UCSD-AML1 (cell line): ENCODE measurements around the gene TCFL5.

Source experiments
- DNase-seq: peaks from one replicate; lab custom pipeline; 2025; ENCODE audit not compliant: unreplicated experiment; lab: John Stamatoyannopoulos, UW

Gene TCFL5

GRCh38 chr20:62880147-62880934, 18.7 kb upstream of the TCFL5 start:
- no peak for DNase-seq

GRCh38 chr20:62879275-62880146, 17.9 kb upstream of the TCFL5 start:
- DNase-seq, result no peak

DNA sequence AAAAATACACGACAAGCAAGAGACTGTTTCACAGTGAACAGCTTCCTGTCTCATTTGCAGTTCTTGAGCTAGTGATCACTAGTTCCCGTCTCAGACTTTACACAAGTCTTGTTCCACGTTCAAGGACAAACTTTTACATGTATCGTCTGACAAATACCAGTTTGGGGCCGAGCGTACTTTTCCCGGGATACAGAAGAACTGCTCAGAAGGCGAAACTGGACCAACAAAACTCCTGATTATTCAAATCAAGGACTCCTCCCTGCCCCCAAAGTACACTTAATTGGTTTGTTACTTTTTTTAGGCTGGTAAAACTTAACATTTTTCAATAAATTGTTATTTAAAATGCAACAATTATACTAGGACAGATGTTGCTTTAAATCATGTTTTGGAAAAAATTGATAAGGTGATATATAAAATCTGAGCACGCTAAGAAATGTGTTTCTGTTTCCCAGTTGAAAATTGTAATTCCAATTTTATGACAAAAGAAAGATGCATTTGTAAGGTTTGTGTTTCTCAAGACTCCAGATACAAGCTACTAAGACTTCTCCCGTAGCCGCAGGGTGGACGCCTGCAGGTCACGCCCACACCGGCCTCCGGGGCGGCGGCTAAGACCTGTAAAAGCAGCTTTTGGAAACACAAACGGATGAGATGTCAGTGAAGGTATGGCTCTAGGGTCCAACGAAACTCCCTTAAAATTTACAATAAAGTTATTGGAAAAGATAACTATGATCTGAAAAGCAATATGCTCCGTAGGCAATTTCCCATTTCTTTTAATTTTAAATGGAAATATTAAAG, 16.8 kb upstream of the TCFL5 start:
- no peak for DNase-seq

DNA sequence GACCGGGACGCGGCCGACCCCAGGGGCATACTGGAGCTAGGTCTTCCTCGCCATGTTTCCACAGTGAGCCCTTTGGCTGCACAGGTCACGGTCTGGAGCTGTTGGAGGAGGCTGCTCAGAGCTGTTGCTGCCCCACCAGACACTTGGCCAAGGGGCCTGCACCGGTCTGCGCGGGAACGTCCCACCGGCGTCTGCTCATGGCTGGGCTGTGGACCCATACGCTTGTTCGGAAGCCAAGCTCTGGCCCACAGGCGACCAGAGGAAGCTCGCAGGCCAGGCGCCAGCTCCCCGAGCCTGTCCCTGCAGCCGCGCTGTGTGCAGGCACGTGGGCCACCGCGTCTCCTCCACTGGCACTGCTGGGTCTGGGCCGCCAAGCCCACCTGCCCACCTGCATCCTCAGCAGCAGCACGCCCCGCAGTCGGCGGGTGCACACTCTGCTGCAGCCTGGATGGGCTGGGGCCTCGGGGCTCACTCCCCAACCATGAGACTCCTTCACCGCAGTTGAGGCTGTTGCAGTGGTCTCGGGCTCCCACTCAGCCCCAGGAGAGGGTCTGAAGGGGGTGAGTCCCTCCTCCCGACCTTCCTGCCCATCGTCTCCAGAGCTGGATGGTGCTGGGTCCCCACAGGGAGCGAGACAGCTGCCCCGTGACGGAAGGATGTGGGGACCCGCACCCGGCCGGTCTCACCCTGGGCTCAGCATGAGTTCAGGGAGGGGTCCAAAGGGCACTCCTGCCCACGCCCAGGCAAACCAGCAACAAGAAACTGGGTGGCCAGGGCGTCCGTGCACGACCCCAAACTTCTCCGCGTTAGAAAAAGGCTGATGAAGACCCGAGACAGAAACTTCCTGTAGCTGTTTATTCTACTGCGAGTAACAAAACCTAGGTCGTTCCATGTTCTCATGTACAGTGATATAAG, 15.5 kb upstream of the TCFL5 start:
- DNase-seq, result no peak

DNA sequence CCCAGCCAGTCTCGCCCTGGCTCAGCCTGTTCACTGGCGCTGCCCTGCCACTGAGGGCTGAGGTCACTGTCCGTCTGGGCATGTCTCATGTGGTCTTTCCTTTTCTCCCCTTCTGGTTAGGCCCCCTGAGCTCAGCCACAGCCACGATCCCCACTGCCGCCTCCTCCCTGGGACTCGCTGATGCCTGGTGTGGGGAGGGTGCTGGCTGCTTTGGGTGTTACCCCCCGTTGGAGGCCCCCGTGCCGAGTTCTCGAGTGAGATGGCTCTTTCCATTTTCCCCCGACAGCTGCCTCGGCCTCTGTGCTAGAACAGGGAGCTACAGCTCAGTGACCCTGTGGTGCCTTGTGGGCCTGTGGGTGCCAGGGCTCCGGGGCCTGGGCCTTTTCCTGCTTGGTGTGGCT, 14.9 kb upstream of the TCFL5 start:
- DNase-seq, result no peak

- no peak for DNase-seq
These were observed 14.1 kb upstream of the TCFL5 start for GRCh38 chr20:62875419-62876361.

GRCh38 chr20:62874964-62875344, 13.3 kb upstream of the TCFL5 start:
- DNase-seq, result no peak

DNA sequence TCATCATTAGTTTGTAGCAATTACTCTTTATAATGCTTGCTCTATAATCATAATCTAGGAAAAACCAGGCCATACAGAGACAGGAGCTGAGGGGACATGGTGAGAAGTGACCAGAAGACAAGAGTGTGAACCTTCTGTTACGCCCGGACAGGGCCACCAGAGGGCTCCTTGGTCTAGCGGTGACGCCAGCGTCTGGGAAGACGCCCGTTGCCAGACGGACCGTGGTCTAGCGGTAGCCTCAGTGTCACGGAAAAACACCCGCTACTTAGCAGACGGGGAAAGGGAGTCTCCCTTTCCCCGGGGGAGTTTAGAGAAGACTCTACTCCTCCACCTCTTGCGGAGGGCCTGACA, 12.0 kb upstream of the TCFL5 start:
- DNase-seq, result peak; percentile 51

DNA sequence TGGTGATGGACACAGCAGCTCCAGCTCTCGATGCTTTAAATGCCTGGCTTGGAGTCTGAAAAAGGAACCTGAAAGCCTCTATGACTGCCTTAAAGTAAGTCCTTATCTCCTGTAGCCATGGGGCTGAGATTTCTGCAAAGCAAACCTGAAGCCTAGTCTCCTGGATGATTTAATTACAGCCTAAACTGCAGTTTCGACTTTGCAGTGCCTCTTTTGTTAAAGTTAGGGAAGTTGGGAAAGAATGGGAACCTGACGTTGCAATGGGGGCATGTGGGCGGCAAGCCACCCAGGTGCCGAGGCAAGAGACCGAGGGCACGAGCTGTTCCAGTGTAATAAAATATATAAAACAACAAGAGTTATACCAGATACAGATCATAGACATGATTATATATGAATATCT, 11.7 kb upstream of the TCFL5 start:
- no peak for DNase-seq

DNA sequence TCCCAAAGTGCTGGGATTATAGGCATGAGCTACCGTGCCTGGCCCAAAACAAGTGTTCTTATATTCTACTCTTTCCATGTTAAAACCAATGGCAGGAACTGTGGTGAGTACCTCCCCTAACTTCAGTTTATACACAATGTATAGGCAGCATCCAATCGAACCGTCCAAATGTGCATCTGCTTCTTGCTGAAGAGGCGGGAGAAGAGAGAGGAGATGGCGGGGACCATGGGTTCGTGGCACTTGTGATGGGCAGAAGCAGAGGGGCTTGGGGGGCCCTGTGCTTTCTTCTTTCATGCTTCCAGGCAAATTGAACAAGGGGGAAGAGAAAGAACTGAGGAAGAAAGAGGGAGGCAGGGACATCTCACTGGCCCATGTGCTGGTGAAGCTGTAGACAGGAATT, 11.2 kb upstream of the TCFL5 start:
- DNase-seq, result no peak

DNA sequence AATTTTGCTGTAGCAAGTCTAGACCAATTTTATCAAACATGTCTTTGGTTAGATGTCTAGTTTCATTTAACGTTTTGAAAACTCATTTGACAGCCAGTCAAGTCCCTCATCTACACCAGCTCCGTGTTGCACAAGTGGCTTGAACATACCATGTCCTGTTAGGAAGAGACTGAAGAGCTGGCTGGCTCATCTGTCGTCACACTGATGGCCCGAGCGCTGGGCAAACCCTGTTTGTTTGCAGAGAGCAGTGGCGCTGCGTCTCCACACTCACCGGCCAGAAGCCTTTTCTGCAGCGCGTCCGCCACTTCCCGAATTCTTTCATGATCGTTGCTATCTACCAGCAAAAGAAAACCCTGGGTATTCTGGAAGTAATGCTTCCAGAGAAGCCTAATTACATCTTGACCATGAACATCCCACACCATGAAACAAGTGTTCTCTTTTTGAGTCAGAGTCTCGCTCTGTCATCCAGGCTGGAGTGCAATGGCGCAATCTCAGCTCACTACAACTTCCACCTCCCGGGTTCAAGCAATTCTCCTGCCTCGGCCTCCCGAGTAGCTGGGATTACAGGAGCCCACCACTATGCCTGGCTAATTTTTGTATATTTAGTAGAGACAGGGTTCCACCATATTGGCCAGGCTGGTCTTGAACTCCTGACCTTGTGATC, 10.7 kb upstream of the TCFL5 start:
- no peak for DNase-seq

- no peak for DNase-seq
These were observed 2.6 kb upstream of the TCFL5 start for GRCh38 chr20:62864207-62864606.

- DNase-seq, result no peak
These were observed 514 bp downstream of the TCFL5 start for GRCh38 chr20:62860924-62861691.

GRCh38 chr20:62860391-62860923, 1.2 kb downstream of the TCFL5 start:
- no peak for DNase-seq

GRCh38 chr20:62859721-62860120, 1.9 kb downstream of the TCFL5 start:
- DNase-seq, result no peak

- no peak for DNase-seq
These were observed 3.4 kb downstream of the TCFL5 start for GRCh38 chr20:62858058-62858830.

DNA sequence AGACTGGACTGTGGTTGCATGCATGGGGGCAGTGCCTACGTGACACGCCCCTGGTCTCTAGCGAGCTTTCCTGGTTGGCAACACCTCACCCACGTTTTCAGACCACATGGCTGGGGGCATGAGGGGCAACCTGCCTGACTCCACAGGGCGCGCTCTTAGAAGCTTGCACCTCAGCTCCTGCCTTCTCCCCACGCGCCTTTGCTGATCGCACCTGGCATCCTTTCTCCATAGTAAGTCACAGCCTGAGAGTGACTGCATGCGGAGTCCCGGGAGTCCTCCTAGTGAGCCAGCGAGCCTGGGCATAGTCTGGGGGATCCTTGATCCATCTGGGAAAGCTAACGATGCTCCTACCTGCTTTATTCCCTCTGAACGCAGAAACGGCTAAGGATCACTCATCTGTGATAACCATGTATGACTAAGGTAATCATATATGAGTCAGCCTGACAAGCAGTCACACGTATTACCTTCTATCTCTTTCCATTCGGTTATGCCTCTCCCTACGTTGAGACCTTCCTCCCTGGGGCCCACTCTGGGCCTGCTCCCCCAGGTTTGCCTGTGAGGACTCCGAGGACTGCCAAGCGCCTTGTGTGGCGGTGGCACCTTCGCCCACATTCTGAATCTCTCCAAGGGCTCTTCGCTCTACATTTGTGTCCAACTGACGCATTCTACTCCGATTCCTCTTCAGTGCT, 4.5 kb downstream of the TCFL5 start:
- DNase-seq, result no peak
